HepG2 (cell line): Measurements from ENCODE around the gene CDKN2C. TPM values are rescaled to one million over a fixed set of nuclear protein-coding genes. Genes with fewer than 3 reads are reported as not detected.
A peak's percentile ranks its signal among the peaks of the same experiment; 100 is the strongest.

Source experiments
- ATF3 ChIP-seq: sonication (generic); formaldehyde crosslinking; IDR thresholded peaks from 2 replicates; pipeline ENCODE4 v1.4.0; 2020; ENCODE audit warnings: missing genetic modification reagents
- FOXK1 ChIP-seq: sonication (generic); formaldehyde crosslinking; IDR thresholded peaks from 2 replicates; pipeline ENCODE4 v1.4.0; 2020; ENCODE audit warnings: low read depth, missing genetic modification reagents, borderline replicate concordance
- GABPA ChIP-seq, 2 experiments: IDR thresholded peaks; 2 replicates each; pipeline ENCODE4 v1.6.1; 2011 to 2016; ENCODE audit warnings: low read depth in 2 of 2, low read length in 1 of 2, missing biosample characterization in 1 of 2, missing genetic modification characterization in 1 of 2
- IRF9 ChIP-seq: sonication (generic); formaldehyde crosslinking; IDR thresholded peaks from 2 replicates; pipeline ENCODE4 v1.8.0; 2022; ENCODE audit warnings: missing genetic modification reagents, mild to moderate bottlenecking, borderline replicate concordance
- JUND ChIP-seq: sonication (generic); formaldehyde crosslinking; IDR thresholded peaks from 2 replicates; pipeline ENCODE4 v1.8.0; 2022; ENCODE audit warnings: mild to moderate bottlenecking, missing genetic modification reagents
- MAZ ChIP-seq, 2 experiments: sonication (generic) in 1 of 2; formaldehyde crosslinking in 1 of 2; IDR thresholded peaks; 2 replicates each; pipeline versions ENCODE4 v1.5.0 to v1.6.1; 2012 to 2020; ENCODE audit warnings: low read depth in 2 of 2, mild to moderate bottlenecking in 2 of 2, borderline replicate concordance in 1 of 2, improper control_type of control experiment in 1 of 2, low read length in 1 of 2, missing genetic modification reagents in 1 of 2, moderate library complexity in 1 of 2
- RARG ChIP-seq: sonication (generic); formaldehyde crosslinking; IDR thresholded peaks from 2 replicates; pipeline ENCODE4 v1.4.0; 2020; ENCODE audit warnings: low read depth, mild to moderate bottlenecking, missing genetic modification reagents
- RXRB ChIP-seq: IDR thresholded peaks from 2 replicates; pipeline ENCODE4 v1.6.1; 2016; ENCODE audit warnings: borderline replicate concordance, missing genetic modification reagents, missing compliant biosample characterization
- SKIL ChIP-seq: sonication (generic); formaldehyde crosslinking; IDR thresholded peaks from 2 replicates; pipeline ENCODE4 v1.8.0; 2022; ENCODE audit warnings: missing genetic modification reagents, mild to moderate bottlenecking, moderate library complexity, borderline replicate concordance
- SP2 ChIP-seq: sonication (generic); formaldehyde crosslinking; IDR thresholded peaks from 2 replicates; pipeline ENCODE4 v1.5.1; 2020; ENCODE audit warnings: mild to moderate bottlenecking, missing genetic modification reagents
- STAT5B ChIP-seq: sonication (generic); formaldehyde crosslinking; IDR thresholded peaks from 2 replicates; pipeline ENCODE4 v1.4.0; 2020; ENCODE audit warnings: missing genetic modification reagents
- ZBTB46 ChIP-seq: sonication (generic); formaldehyde crosslinking; IDR thresholded peaks from 2 replicates; pipeline ENCODE4 v1.4.0; 2020; ENCODE audit warnings: mild to moderate bottlenecking, missing genetic modification reagents, borderline replicate concordance
- ZNF142 ChIP-seq: sonication (generic); formaldehyde crosslinking; IDR thresholded peaks from 2 replicates; pipeline ENCODE4 v1.4.0; 2020; ENCODE audit warnings: missing genetic modification reagents
- ZNF17 ChIP-seq: sonication (generic); formaldehyde crosslinking; IDR thresholded peaks from 2 replicates; pipeline ENCODE4 v1.5.0; 2020; ENCODE audit warnings: mild to moderate bottlenecking, missing genetic modification reagents
- ZNF460 ChIP-seq: sonication (generic); formaldehyde crosslinking; IDR thresholded peaks from 2 replicates; pipeline ENCODE4 v1.5.1; 2020; ENCODE audit warnings: missing genetic modification reagents, mild to moderate bottlenecking, borderline replicate concordance
- ZNF510 ChIP-seq: sonication (generic); formaldehyde crosslinking; IDR thresholded peaks from 2 replicates; pipeline ENCODE4 v1.4.0; 2020; ENCODE audit warnings: low read depth, mild to moderate bottlenecking, missing genetic modification reagents
- polyA plus RNA-seq, 8 experiments: library from polyadenylated mRNA; depleted of rRNA in 3 of 8; stranded (reverse) in 7 of 8; unstranded in 1 of 8; fragments of >200 nt; fragmentation: Illumina TruSeq in 4 of 8; extraction: Trizol in 4 of 8; gene quantifications; 2 replicates each; pipeline versions ENCODE4 v1.2.1 to v1.2.3, GENCODE V29; 2011 to 2016; ENCODE audit warnings: low read depth in 4 of 8, missing spikeins in 1 of 8, mixed read lengths in 1 of 8; ENCODE audit not compliant: insufficient read depth in 1 of 8
- total RNA-seq, 5 experiments: library from RNA; depleted of rRNA; stranded (reverse); fragments of >200 nt; fragmentation: Illumina TruSeq; extraction: Trizol; gene quantifications; 2 replicates each; pipeline ENCODE4 v1.2.3, GENCODE V29; 2016; ENCODE audit warnings: low read depth in 1 of 5

Gene CDKN2C
- total and polyA plus RNA-seq, 2 of the 13 experiments (the other 11 are each of a cell fraction or from before 2014, with no cell fraction given) = 7.8 to 13.7 TPM

GRCh38 chr1:50978144-50978851 is 8.3 kb downstream of the CDKN2C start (continued):
- no peak for TF ChIP-seq ZNF460 (CRISPR knock-in tag)
- no peak for TF ChIP-seq GABPA (IDR thresholded peaks at IDR 0.05; ENCODE audit: low read depth, low read length)
- no peak for TF ChIP-seq GABPA (CRISPR knock-in tag; IDR thresholded peaks at IDR 0.05; ENCODE audit: low read depth)
- TF ChIP-seq RARG (CRISPR knock-in tag) = 0 out of 2 replicates have a peak, but pooled peaks have one; percentile 5
- 0 out of 2 replicates have a peak, but pooled peaks have one; percentile 45 for TF ChIP-seq IRF9 (CRISPR knock-in tag)
- 0 out of 2 replicates have a peak, but pooled peaks have one; percentile 19 for TF ChIP-seq SP2 (CRISPR knock-in tag)
- no peak for TF ChIP-seq JUND (CRISPR knock-in tag)
- no peak for TF ChIP-seq ZBTB46 (CRISPR knock-in tag)
- TF ChIP-seq ATF3 (CRISPR knock-in tag) = no peak
- peak; percentile 56; the same call in 1 of the 2 replicates for TF ChIP-seq ZNF142
- no peak for TF ChIP-seq ZNF17 (CRISPR knock-in tag)
- TF ChIP-seq SKIL (CRISPR knock-in tag) = no peak
- TF ChIP-seq ZNF510 = 0 out of 2 replicates have a peak, but pooled peaks have one; percentile 20
- TF ChIP-seq STAT5B = no peak
- no peak for TF ChIP-seq RXRB (CRISPR knock-in tag)
- no peak for TF ChIP-seq FOXK1 (CRISPR knock-in tag)
- TF ChIP-seq MAZ (IDR thresholded peaks at IDR 0.05; ENCODE audit: borderline replicate concordance, low read depth, low read length) = no peak
- peak; percentile 43; the same call in 1 of the 2 replicates for TF ChIP-seq MAZ (CRISPR knock-in tag; IDR thresholded peaks at IDR 0.05; ENCODE audit: low read depth)
